Measurements from ENCODE around the gene WASF3.

The WASF3 gene, protein sequence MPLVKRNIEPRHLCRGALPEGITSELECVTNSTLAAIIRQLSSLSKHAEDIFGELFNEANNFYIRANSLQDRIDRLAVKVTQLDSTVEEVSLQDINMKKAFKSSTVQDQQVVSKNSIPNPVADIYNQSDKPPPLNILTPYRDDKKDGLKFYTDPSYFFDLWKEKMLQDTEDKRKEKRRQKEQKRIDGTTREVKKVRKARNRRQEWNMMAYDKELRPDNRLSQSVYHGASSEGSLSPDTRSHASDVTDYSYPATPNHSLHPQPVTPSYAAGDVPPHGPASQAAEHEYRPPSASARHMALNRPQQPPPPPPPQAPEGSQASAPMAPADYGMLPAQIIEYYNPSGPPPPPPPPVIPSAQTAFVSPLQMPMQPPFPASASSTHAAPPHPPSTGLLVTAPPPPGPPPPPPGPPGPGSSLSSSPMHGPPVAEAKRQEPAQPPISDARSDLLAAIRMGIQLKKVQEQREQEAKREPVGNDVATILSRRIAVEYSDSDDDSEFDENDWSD

DNA sequence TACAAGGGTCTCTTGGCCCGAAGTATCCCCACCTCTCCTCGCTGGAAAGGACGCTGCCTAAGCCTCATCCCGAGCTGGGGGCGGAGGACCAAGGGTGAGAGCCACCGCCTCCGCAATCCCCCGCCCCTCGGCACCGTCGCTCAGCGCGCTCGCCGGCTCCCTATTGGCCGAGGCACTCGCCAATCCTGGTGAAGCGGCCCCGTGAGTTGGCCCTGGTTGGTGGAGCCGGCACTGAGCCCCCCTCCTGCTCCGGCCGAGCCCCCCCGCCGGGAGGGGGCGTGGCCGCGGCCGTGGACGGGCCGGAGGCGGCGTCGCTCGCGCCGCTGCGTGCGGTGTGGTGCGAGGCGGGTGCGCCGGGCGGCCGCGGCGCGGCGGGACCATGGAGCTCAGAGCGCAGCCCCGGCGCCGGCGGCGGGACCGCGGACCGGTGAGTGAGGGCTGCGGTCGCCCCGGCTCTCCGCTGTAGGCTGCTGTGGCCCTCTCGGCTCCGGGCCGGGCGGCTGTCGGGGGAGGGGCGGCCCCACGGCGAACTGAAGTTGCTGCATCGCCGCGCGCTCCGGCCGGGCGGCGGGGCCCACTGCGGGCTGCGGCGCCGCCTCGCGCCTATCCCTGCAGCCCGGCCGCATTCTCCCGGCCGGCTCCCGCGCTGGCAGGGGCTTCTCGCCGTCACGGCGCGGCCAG lies at the start of gene WASF3:
Gene WASF3, plus strand, starts transcription at position 291 of the 681 bp plus-strand sequence. CDS start 84,588 bp downstream, outside the sequence.
- TF ChIP-seq, protein P1, sequence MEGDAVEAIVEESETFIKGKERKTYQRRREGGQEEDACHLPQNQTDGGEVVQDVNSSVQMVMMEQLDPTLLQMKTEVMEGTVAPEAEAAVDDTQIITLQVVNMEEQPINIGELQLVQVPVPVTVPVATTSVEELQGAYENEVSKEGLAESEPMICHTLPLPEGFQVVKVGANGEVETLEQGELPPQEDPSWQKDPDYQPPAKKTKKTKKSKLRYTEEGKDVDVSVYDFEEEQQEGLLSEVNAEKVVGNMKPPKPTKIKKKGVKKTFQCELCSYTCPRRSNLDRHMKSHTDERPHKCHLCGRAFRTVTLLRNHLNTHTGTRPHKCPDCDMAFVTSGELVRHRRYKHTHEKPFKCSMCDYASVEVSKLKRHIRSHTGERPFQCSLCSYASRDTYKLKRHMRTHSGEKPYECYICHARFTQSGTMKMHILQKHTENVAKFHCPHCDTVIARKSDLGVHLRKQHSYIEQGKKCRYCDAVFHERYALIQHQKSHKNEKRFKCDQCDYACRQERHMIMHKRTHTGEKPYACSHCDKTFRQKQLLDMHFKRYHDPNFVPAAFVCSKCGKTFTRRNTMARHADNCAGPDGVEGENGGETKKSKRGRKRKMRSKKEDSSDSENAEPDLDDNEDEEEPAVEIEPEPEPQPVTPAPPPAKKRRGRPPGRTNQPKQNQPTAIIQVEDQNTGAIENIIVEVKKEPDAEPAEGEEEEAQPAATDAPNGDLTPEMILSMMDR (IDR thresholded peaks at IDR 0.05; ENCODE audit: extremely low read depth, missing control alignments): no peak
- peak; percentile 81 for DNase-seq (ENCODE audit: low spot score)

DNA sequence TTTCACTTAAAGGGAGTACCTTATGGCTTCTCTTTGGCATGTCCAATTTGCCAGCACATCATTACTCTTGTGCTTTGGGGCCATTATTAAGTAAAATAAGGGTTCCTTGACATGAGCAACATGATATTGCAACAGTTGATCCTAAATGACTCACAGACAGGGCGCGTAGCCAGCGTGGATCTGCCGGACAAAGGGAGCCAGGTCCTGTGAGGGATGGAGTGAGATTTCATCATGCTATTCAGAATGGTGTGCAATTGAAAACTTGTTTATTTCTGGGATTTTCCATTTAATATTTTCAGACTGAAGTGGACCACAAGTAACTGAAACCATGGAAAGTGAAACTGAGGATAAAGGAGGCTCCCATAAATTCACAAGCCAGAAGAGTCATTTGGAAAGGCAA lies 48.6 kb upstream of the WASF3 start:
- TF ChIP-seq, protein P1 (IDR thresholded peaks at IDR 0.05; ENCODE audit: extremely low read depth, missing control alignments): no peak
- no peak for DNase-seq (ENCODE audit: low spot score)

DNA sequence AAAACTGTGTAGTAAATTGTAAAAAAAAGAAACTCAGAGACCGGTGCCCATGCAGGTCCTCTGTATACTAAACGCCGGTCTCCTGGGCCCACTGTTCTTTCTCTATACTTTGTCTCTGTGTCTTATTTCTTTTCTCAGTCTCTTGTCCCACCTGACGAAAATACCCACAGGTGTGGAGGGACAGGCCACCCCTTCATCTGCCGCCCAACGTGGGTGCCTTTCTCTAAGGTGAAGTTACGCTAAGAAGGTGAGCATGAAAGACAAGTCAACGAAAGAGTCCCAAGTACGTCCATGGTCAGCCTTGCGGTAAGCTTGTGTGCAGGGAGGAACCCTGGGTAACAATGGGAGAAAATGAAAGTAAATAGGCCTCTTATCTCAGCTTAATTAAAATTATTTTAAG lies 48.0 kb upstream of the WASF3 start:
- DNase-seq (ENCODE audit: low spot score): no peak
- TF ChIP-seq, protein P1 (IDR thresholded peaks at IDR 0.05; ENCODE audit: extremely low read depth, missing control alignments): no peak

DNA sequence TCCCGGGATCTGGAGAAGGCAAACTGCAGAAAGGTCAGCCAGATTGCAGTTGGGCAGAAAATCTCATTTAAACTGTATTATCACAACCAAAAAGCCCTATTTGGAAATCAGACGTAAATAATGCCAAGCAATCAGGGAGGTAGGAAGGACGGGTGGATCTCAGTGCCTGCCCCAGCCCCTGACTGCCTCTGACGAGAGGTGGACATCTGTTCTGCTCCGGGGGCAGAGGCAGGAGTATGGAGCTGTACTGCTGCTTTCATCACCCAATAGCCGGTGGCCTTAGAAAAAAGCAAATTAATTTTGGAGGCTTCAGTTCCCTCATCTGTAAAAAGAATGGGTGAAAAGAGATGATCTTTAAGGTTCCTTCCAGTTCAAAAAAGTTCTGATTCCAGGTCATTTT lies 43.6 kb upstream of the WASF3 start:
- no peak for DNase-seq (ENCODE audit: low spot score)
- TF ChIP-seq, protein P1 (IDR thresholded peaks at IDR 0.05; ENCODE audit: extremely low read depth, missing control alignments): no peak

DNA sequence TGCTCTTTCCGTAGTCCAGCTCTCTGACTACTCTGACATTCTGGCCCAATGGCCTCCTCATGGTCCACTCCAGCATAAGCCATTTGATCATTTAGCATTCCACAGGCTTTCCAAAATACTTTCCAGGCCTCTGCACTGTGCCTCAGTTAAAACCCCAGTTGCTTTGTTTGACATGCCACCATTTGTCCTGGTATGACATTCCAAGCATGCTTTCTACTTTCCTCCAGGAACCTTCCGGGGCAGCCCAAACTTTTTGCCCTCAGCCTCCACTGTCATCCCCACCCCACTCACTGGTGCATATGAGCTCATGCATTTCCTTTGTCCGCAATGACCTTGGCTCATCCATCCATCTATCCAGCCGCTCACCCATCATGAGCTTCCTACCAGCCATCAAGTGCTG lies 41.8 kb upstream of the WASF3 start:
- TF ChIP-seq, protein P1 (IDR thresholded peaks at IDR 0.05; ENCODE audit: extremely low read depth, missing control alignments): no peak
- no peak for DNase-seq (ENCODE audit: low spot score)

DNA sequence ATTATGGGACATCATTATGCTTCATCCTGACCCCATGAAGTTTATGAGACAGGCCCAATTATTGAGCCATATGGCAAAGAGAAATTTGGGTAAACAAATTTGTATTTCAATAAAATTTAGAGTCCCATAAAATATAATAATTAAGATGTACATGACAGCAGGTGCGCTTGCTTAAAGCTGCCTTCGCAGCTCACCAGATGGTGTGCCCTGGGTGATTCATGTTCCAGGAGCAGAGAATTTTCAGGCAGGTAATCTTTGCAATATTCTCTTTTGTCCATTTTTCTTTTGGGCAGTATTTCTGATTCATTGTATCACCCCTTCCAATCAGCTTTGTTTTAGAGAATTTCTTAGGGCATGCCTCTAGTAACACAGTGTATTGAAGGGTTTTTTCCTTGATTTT lies 39.5 kb upstream of the WASF3 start:
- no peak for DNase-seq (ENCODE audit: low spot score)
- TF ChIP-seq, protein P1 (IDR thresholded peaks at IDR 0.05; ENCODE audit: extremely low read depth, missing control alignments): no peak

DNA sequence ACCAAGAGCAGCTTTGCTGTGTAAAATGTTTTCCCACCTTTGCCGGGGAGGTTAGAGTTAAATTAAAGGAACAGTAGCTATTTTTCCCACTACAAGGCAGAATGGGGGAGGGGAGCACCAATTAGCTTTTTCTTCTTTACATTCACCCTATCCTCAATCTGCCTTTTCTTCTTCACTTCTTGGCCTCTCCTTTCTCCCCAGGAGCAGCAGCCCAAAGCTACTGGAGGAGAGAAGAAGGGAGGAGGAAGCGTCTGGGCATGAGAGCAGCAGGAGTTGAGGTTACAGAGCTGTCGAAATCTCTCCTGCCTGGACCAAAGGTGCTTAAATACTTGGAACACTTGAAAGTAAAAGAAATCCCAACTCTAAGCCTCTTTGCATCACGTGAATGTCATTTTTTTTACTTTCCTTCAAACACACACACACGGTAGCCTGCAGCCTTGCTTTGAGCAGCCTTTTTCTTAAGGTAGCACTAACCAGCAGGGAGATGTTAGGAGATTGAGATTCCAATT lies 39.0 kb upstream of the WASF3 start:
- DNase-seq (ENCODE audit: low spot score): no peak
- TF ChIP-seq, protein P1 (IDR thresholded peaks at IDR 0.05; ENCODE audit: extremely low read depth, missing control alignments): no peak

Measured in GM20000 (cell line).